ENCODE data around the gene RRH. TPM values are rescaled to one million over a fixed set of nuclear protein-coding genes. Genes with fewer than 3 reads are reported as not detected.

Gene RRH
- total and polyA plus RNA-seq, 2 of the 13 experiments (the other 11 are each of a cell fraction or from before 2014, with no cell fraction given): 0.07 to 0.17 TPM

- TF ChIP-seq REST (IDR thresholded peaks at IDR 0.05; ENCODE audit: borderline replicate concordance in 1 of 2, low read depth in 1 of 2, low read length in 2 of 2) (peak in 1 of 2 experiments; percentile 40; a peak in 1 of 4 replicates), ZNF567 (CRISPR knock-in tag; IDR thresholded peaks at IDR 0.05; ENCODE audit: borderline replicate concordance) (no peak), ZKSCAN5 (CRISPR knock-in tag; IDR thresholded peaks at IDR 0.05) (no peak), EEA1 (CRISPR knock-in tag; IDR thresholded peaks at IDR 0.05; ENCODE audit: borderline replicate concordance) (peak; percentile 63; the same call in 1 of the 2 replicates), TFE3 (CRISPR knock-in tag; IDR thresholded peaks at IDR 0.05) (peak; percentile 40; the same call in 1 of the 2 replicates), LCORL (IDR thresholded peaks at IDR 0.05) (no peak), LCORL (CRISPR knock-in tag; IDR thresholded peaks at IDR 0.05) (peak; percentile 59; the same call in 1 of the 2 replicates), ARID5B (CRISPR knock-in tag; IDR thresholded peaks at IDR 0.05) (peak; percentile 43; the same call in 1 of the 2 replicates), RFX3 (CRISPR knock-in tag; IDR thresholded peaks at IDR 0.05) (peak; percentile 78), ZNF547 (CRISPR knock-in tag; IDR thresholded peaks at IDR 0.05) (peak; percentile 95), ISL2 (CRISPR knock-in tag; IDR thresholded peaks at IDR 0.05) (0 out of 2 replicates have a peak, but pooled peaks have one; percentile 47), ZNF143 (CRISPR knock-in tag; IDR thresholded peaks at IDR 0.05) (peak; percentile 57; the same call in 1 of the 2 replicates), SMC3 (IDR thresholded peaks at IDR 0.05; ENCODE audit: low read length) (no peak), KDM2A (CRISPR knock-in tag; IDR thresholded peaks at IDR 0.05; ENCODE audit: borderline replicate concordance, low read depth) (peak; percentile 87), ZBTB38 (CRISPR knock-in tag; IDR thresholded peaks at IDR 0.05) (0 out of 2 replicates have a peak, but pooled peaks have one; percentile 52), NKX3-1 (CRISPR knock-in tag; IDR thresholded peaks at IDR 0.05) (no peak), DNMT1 (CRISPR knock-in tag; IDR thresholded peaks at IDR 0.05) (0 out of 2 replicates have a peak, but pooled peaks have one; percentile 57), SP140L (CRISPR knock-in tag; IDR thresholded peaks at IDR 0.05; ENCODE audit: borderline replicate concordance) (0 out of 2 replicates have a peak, but pooled peaks have one; percentile 42), MTERF4 (CRISPR knock-in tag; IDR thresholded peaks at IDR 0.05) (no peak)
These were observed 12.4 kb upstream of the RRH start, which contains the start of gene GAR1 (continued) for GRCh38 chr4:109815151-109816081.
